Measurements from ENCODE around the gene TRMT6.

DNA sequence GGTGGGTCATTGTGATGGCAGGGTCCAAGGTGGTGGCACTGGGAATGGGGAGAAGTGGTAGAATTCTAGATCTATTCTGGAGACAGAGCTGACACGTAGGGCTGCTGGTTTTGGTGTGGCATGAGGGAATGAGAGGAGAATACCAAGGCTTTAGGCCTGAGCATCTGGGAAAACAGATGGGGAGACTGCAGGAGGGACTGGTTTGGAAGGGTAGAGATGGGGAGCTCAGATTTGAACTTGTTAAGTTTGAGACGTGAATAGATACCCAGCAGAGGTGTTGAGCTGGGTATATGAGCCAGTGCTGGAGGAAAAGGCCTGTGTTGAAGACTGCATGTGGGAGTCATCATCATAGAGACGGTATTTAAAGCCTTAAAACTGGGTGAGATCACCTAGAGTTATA is 17.5 kb downstream of the TRMT6 start:
- no peak for TF ChIP-seq POLR2AphosphoS5 (IDR thresholded peaks at IDR 0.05; ENCODE audit: low read depth, low read length)
- TF ChIP-seq TAF1 (IDR thresholded peaks at IDR 0.05; ENCODE audit: borderline replicate concordance, low read depth, low read length) = no peak
- TF ChIP-seq POLR2A (IDR thresholded peaks at IDR 0.05; ENCODE audit: low read depth, low read length) = no peak

Data from GM12892 (cell line).